ENCODE measurements around the gene CIT.

The CIT gene

GRCh38 chr12:119649202-119649808 is 227.8 kb downstream of the CIT start:
- TF ChIP-seq CTCF (IDR thresholded peaks at IDR 0.05; ENCODE audit: control extremely low read depth, extremely low read depth, low read depth, missing control alignments): peak; percentile 33

GRCh38 chr12:119645535-119646059 is 231.5 kb downstream of the CIT start:
- no peak for DNase-seq (ENCODE audit: extremely low spot score)
- ChIA-PET POLR2A (no interaction called here), CTCF (interaction anchor here (1.0 to 1.1 kb wide), 2 partner anchors 14 to 22 kb away, joined by 3 to 4 read pairs; no protein-coding TSS in a partner anchor)
- TF ChIP-seq CTCF (IDR thresholded peaks at IDR 0.05; ENCODE audit: control extremely low read depth, extremely low read depth, low read depth, missing control alignments): no peak

More at GRCh38 chr12:119649202-119649808, 227.8 kb downstream of the CIT start:
- ChIA-PET CTCF (interaction anchor here (0.8 to 2.9 kb wide), 11 partner anchors 9 to 530 kb away, joined by 3 to 13 read pairs (median 5); partner anchors contain the start of gene PRKAB1), POLR2A (no interaction called here)
- DNase-seq (ENCODE audit: extremely low spot score): peak; percentile 65

DNA sequence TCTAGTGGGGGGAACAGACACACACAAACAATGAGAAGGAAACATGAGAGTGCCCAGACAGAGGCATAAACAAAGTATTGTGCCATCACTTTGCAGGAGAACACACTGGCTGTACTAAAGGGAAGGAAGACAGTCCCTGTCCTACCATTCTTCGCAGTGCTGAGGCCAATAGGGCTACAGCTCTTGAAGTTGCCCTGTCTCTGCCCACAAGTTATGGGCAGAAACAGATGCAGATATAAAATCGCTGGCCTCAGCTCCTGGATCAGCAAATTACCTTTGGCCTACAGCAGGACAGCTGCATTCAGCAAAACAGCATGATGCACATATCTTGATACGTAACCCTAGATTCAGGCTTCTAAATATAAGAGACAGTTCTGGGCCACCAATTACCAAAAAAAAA is 232.2 kb downstream of the CIT start:
- TF ChIP-seq CTCF (IDR thresholded peaks at IDR 0.05; ENCODE audit: control extremely low read depth, extremely low read depth, low read depth, missing control alignments): no peak
- CTCF ChIA-PET: interaction anchor here (2.6 kb wide), 1 partner anchor 23 kb away, joined by 6 read pairs; the partner anchor contains the start of gene PRKAB1
- DNase-seq (ENCODE audit: extremely low spot score): no peak
- POLR2A ChIA-PET: no interaction called here

- peak; percentile 10 for TF ChIP-seq CTCF (IDR thresholded peaks at IDR 0.05; ENCODE audit: control extremely low read depth, extremely low read depth, low read depth, missing control alignments)
- ChIA-PET POLR2A (no interaction called here), CTCF (interaction anchor here (0.8 to 2.6 kb wide), 4 partner anchors 15 to 199 kb away, joined by 3 to 6 read pairs (median 3); partner anchors contain the start of gene PRKAB1)
- no peak for DNase-seq (ENCODE audit: extremely low spot score)
These were observed 234.1 kb downstream of the CIT start for GRCh38 chr12:119642986-119643385.

Measured in GM10248 (cell line).